CD4-positive, alpha-beta T cell treated with Interferon gamma for 1 hour (primary cell): ENCODE data around the gene PTPRR.

Experiments
- DNase-seq: peaks from one replicate; pipeline ENCODE4 v3.0.0-alpha.2; 2020

PTPRR gene

DNA sequence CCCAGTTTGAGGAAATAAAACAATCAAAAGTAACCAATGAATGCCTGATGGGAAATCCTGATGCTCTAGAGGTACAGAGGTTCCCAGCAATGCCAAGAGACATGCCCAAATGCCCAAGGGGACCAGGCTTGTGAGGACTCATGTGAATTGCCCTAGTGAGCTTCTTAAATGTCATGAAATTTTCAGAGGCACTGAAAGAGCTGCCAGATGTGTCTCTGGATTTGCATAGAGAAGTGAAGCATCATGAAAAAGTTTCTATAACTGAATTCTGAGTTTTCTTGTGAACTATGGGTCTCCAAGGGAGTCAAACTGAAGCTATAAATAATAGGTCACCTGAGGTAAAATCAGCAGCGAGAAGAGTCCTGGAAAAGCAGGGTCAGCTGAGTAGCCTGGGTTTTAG is 9.9 kb downstream of the PTPRR start:
- no peak for DNase-seq

DNA sequence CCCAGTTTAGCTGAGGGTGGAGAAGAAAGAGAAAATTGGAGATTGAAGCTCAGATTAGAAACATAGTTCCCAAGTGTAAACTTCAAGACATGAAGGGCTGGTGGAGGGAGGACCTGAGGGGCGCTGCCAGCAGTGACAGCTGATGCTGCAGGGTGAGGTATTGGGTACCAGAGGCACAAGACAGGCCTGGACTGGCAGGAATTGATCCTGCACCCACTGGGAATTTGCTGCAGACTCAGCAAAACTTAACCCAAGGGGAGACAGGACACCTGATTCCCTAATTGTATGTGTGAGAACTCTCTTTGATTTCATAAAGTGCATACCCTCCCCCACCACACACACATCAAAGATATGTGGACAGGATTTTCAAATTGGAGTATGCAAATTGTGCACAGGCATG is 11.6 kb downstream of the PTPRR start:
- no peak for DNase-seq

DNA sequence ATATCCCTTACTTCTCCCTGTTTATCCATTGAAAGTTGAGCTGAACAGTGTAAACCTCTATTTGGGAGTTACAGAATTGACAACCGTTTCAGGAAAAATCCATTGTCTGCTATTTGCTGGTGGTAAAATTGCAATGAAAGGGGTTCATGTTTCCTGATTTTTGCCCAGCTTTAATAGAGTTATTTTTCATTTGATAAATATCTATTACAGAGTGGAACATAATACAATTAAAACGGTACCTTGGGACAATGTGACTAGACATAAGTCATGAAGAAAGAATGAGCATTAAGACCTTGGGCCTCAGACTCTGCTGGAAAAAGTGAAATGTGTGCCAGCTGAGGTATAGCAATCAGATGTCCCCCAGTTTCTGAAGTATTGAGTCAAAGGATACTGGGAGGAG is 13.1 kb downstream of the PTPRR start:
- DNase-seq: no peak

DNA sequence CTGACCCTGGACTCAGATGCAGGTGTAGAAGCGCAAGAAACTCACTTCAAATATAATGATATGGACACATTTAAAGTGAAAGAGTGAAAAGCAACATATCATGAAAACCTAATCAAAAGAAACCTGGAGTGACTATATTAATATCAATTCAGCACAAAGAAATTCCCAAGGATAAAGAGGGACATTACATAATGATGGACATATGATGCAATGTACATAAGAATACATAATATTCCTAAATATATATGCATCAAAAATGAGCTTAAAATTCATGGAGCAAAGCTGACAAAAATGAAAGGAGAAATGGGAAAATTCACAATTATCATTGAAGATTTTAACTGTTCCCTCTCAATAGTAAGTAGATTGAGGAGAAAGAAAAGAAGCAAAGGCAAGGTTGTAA is 24.6 kb downstream of the PTPRR start:
- no peak for DNase-seq

DNA sequence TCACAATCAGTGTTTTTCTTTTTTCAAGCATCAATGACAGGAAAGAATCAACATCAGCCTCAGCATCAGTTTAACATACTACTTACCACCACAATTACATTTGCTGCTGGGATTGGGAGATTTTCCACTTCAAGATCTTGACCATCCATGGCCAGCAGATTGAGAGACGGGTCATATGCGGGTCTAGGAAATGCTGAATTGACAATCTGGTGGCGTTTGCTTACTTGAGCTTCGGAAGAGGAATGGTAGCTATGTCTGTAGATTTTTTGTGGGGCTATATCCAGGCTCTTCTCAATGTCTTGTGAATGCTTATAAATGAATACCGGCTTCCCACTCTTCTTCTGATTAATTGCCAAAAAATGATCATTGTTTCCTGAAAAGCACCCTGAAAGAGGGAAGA is 27.9 kb downstream of the PTPRR start:
- no peak for DNase-seq

DNA sequence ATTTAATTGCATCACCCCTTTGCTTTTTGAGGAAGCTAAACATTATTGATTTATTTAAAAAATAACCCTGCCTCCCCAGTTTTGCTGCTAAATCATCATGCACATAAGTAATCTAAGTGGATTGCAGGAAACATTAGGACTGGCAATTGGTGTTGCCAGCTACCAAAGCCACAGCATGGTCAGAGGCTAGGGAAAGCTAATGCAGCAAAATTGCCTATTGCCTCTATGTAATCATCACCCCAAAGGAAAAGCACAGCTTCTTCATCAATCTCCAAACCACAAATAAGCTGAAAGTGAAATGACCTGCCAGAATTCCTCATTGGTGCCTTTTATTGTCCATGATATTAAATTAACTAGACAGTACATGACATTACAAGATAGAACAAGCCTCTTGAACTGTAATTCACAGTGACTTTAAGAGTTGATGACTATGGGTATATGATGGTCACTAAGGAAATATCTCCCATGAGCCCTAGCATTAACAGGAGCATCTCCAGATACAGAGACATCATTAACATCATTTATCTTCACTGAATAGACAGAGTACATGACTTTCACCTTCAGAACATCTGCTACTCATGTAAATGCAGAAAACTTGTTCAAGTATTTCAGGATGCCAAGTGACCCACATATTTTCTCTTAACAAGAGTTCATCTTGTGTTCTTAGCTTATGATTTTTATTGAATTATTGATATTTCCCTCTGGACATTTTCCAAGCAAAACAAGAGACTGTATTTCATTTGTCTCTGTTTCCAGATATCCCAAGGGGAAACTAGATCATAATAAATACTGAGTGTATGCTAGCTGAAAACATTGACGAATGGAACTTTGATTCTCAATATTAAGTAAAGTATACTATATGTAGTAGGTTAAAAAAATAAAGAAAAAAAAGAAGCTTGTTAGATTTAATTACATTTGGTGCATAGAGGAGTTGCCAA is 29.4 kb downstream of the PTPRR start:
- DNase-seq: no peak

DNA sequence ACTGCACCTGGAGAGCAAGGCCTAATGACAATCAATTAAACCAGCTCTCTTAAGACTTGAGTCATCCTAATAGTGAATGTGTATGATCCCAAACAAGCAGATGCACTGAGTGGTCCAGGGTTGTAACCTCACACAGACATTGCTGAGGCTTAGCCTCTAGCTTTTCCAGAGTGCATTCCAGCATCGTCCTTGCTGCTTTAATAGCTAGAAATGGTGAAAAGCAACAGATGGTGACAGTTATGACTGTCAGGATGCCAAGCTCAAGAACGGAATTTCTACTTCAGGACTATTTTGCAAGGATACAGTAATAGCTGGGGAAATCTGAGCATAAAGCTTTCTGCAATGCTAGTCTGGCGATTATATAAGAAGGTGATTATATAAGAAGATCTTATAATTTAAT is 34.6 kb downstream of the PTPRR start:
- no peak for DNase-seq

DNA sequence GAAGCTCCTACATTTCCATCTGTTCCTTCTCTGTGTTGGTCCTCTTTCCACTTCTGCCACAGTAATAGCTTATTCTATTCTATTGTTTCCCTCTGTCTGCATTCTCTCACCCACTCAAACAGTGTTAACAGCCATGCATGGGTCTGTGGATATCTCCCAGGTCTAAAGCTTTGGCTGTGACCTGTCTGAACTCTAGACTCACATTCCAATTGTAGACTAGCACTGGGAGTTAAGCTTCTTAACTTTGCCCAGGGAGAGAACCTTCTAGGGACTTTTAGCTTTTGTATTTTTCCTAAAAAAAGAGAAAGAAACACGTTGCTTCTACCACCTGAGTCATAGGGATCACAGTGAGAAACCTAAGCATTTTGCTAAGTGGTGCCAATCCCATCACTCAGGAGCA is 36.7 kb downstream of the PTPRR start:
- DNase-seq: no peak

DNA sequence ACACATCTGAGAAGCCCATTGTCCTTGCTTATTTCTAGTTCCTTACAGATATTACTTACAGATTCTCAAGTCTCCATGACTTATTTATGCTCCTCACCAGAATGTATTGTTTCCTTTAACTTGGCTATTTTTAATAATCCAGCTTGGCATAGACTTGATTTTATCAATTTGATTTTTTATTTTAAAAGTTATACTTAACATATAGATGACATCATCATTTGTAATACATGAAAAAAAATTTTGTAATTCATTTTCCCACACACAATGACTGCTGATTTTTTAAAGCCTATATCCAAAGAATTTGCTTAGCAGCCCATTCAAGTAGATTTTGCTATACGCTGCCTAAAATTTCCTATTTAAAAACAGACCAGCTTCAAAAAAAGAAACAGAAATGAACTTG is 39.8 kb downstream of the PTPRR start:
- no peak for DNase-seq

DNA sequence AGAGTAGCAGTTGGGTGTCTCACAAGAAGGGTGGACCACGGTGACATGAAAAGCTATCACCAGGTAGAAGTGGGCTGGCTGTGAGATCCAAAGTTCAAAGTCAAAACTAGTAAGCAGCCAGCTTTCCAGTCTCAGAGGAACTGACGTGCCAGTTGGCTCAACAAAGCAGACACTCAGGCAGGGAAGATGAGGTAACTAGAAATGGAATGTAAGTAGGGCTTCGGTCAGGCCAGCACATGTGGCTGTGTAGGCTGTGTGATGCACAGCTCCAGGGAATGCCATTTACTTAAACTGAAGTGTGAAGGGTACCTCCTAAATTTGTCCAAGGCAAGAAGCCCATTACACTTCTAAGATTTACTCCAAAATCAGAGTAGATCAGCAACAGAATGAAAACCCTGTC is 43.6 kb downstream of the PTPRR start:
- no peak for DNase-seq

DNA sequence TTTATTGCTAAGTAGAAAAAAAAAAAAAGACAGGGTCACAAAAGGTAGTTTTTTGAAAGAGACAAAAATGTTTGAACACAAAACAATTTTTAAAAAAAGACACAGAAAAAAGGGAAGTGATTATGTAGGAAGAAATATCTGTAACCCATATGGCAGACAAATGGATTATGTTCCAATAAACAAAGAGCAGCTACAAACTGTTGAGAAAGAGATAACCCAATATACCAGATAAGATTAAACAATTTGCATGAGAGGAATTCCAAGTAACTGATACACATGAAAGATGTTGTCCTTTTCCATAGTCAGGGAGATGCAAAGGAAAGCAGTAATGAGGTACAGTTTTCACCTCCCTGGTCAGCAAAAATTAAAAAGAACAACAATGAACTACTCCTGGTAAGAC is 44.9 kb downstream of the PTPRR start:
- no peak for DNase-seq

DNA sequence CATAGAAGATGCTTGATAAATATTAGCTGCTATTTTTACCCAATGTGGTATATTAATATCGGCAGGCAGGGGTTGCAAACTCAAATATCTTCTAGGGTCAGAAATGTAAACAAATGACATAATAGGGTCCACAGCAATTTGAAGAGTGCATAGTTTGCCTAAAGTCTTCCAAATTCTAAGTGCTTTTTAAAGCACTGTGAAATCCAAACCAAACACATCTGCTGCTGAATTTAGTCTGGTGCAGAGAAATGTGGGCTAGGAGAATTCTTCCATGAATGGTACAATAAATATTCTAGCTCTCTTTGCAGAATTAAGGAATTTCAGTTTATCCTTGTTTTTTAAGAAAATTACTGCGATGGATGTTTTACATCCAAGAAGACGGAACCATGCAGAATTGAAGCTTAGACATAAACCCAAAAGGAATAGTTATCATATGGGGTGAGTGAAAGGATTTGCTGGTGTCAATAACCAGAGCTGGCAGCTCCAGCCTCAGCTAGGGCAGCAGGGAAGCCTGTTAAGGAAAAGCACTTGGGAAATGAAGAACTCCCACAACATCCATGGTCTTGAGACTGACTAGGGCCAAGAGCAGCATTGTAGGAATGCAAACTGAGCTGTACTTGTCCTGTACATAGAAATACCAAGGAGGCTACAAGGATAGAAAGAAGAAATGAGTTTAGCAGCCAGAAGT is 65.5 kb downstream of the PTPRR start:
- no peak for DNase-seq

DNA sequence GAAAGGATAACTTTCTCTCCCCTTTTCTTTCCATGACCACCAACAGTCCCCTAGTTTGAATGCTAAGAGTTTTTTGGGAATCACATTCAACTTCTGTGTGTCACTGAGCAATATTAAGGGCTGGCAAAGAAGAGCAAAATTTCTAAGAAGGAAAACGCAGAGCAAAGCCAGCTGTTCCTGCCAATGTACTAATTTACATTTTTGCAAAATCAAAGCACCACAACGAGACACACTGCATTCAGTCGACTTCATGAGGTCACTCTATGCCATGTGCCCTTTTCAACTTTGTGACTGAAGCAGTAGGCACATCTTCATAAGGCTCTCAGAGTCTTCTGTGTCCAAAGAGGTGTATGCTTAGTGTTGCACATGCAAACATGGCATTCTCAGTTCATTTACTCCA is 66.4 kb downstream of the PTPRR start:
- no peak for DNase-seq

DNA sequence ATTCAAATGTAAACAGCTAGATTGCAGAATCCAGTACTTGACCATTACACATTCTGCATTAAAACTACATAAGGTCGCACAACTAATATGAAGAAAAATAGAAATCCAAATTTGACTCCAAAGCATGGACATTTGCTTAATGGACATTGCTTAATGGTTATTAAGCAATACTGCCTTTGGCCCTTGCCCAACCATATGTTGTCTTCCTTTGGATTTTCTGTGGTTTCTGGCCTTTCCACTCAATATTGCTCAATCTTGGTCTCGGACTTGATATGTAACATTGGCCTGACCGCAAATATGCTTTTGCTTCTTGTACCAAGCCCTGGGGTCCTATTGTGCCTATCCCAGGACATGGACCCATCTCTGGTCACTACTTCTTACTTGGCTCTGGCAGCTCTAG is 67.2 kb downstream of the PTPRR start:
- no peak for DNase-seq

DNA sequence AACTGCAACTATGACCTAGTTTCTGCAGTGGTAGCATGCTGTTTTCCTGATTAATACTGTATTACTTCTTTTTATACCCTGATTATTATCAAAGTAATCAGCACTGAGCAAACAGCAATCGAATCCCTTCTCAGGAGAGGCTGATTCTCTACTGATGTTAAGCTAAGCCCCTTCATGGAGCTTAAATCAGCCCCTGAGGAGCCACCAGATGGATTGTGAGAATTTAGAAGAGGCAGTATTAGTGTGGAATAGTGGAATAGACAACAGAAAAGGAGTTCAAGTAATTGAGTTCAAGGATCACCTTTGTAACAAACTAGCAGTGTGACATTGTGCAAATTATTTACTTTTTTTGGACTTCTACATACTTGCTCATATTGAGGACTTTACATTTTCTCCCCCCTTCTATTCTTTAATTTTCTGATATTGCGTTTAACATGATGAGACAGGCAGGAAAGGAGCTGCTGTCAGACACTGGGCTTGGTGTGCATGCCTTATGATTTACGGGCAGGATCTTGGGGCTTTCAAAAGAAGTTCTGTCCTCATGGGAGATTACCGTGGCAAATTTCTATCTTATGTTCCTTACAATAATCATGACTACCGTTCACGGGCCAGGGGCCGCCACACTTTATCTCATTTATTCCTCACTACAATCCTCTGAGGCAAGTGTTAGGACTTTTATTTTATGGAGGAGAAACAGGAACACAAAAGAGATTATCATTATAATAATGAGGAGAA is 68.0 kb downstream of the PTPRR start:
- no peak for DNase-seq

DNA sequence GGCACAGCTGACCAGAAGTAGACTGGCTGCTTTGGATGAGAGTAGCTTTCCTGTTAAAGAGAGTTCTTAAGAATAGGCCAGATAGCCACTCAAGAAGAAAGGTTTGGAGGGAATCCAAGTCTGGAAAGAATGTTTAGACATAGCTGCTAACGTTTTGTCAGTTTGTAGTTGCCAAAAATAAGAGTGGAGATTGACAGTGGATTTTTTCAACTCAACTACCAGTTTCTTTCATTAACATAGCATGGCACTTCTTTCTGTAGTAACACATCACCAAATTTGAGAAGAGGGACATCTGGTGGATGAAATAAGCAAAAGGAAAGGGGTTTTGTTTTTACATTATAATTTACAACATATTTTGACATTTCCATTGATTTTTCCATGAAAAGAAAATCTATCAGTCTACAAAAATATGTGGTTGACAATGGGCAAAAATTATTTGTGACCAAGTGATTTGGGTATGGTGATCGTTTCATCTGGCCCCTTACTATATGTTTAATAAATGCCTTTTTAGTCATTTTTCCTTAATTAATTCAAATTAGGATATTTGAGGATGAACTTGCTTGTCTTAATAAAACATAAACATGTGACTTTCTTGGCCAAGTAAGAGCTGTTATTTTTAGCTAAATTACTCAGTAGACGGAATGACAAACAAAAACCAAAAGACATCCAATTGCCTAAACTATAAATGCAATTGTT is 71.1 kb downstream of the PTPRR start:
- DNase-seq: no peak

DNA sequence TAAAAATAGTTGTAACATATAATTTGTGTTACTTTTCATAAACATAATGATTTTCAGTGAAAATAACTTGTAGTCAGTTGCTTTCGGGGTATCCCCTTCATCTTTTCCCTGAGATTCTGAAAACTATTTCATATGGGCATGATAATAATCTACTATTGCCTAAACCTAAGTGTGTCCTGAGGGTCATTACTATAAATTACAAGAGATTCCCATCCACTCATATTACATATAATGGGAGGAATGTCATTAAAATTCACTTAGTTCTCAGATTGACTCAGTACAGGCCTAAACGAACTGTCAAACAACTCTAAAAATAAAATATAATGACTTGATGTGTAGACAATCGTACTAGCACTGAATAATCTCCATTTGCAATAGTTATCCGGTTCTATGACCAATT is 72.7 kb downstream of the PTPRR start:
- no peak for DNase-seq

DNA sequence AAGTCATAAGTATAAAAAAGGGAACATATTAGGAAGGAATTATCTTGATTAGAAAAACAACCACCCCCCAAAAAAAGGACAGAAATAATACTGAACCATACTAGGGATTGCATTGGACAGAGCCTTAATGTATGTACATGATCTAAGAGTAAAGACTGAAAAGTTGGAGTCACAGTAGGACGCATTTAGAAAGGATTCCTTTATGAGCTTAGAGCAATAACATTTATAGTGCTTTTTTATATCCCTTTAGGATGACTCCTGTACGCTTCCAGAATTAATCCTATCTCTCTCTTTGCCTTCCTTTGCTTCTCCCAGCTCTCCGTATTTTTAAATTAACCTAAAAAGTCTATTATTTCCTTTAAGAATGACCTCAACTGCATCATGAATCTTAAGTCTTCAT is 75.3 kb downstream of the PTPRR start:
- no peak for DNase-seq

DNA sequence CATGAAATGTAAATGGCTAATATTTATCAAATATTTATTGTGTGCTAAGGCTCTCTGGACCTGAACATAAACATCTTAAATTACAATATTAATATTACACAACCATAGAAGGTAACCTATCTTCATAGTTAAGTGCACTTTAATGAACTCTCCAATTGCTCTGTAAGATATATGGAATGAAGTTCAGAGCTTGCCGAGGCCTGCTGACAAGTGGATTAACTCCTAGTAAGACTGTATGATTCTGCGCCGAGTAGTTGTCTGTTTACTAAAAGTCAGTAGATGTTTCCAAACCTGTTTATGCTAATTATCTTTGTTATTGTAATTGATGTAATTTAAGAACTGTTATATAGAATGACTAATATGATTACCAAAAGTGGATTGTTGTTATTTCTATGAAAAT is 77.2 kb downstream of the PTPRR start:
- no peak for DNase-seq

DNA sequence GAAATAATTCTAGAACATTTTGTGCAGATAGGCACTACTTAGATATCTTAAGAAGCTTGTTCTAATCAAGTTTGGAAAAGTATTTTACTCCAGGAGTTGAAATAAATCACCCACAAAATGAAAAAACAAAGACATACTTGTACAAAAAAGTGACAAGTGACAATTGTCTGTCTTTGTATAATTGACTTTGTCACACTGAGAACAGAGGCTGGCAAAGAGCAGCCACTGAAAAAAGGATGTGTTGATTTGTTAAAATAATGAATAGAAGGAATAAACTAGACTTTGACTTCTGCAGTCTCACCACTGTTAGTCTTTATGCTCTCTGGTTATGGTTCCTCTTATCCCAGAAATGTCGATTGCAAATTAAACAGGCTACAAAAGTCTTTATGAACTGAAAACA is 77.6 kb downstream of the PTPRR start:
- no peak for DNase-seq

DNA sequence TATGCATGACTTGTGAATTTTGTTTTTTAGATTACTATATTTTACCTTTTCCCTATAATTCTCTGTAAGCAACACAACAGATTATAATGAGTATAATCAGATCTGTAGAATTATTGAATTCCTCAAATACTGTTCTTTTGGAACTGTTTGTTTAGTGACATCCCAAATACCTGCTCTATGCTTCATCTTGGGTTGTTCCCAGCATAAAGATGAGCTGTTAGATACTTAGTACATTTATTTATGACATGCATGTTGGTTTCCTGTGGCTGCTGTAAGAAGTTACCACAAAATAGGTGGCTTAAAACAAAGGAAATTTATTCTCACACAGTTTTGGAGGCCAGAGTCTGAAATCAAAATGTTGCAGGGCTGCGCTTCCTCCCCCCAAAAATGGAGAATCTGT is 78.4 kb downstream of the PTPRR start:
- DNase-seq: no peak

DNA sequence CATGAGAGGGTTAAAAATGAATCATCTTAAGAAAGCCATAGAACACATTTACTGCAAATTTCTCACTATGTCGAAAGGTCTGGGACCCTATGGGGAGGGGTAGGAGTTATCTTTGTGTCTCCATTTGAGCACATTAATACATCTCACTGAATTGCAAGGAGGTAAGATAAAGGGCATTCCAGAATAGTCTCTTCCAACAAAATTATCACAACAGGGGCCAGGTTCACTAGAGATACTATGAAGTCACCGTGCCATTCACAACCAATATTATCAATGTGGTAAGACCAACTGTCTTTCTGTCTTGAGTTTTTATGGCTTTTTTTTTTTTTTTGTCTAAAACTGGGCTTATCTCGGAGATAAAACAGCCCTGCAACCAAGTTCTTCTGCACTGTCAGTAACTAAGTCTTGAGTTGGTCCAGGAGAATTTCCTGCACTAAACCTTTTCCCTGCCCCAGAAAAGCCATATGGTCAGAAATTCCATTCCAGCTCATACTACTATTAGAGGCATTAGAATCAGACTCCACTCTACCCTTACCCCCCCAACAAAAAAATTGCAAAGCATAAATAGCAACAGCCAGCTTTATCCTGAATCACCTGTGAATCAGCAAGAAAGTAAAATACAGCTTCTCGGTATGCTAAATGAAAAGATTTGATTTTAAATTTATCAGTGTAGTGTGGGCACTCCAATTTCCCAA is 79.7 kb downstream of the PTPRR start:
- no peak for DNase-seq

DNA sequence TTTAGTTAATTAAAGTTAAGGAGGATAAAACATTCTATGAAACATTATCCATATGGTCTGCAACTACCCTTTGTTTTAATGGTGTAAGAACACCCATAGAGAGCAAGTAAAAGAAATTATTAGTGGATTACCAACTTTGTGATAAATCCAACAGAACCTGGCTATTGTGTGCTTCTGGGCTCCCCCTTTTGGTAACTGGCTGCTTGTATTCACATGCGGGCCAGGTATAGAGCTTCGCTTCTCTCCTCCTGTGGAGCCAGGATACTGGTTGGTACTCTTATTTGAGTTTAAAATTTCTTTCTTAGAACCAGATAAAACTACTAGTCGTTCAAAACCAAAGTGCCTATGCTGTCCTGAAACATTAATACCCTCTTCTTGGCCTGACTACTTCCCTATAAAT is 81.0 kb downstream of the PTPRR start:
- DNase-seq: no peak
